HG02973 (cell line): ENCODE data around the gene TPP1.

Experiments
- ATAC-seq: cut with Tn5 transposase; IDR thresholded peaks from one replicate; pipeline ENCODE4 v1.9.1; 2021; ENCODE audit warnings: moderate library complexity; ENCODE audit not compliant: unreplicated experiment

Gene TPP1

GRCh38 chr11:6596239-6596877 lies 22.9 kb downstream of the TPP1 start:
- ATAC-seq: no peak

GRCh38 chr11:6594142-6594768 lies 25.0 kb downstream of the TPP1 start:
- ATAC-seq: no peak

- ATAC-seq: no peak
These were observed 31.2 kb downstream of the TPP1 start for GRCh38 chr11:6588018-6588417.

- ATAC-seq: no peak
These were observed 31.8 kb downstream of the TPP1 start for GRCh38 chr11:6587360-6587953.

- ATAC-seq: no peak
These were observed 32.5 kb downstream of the TPP1 start for GRCh38 chr11:6586434-6587359.

- no peak for ATAC-seq
These were observed 34.7 kb downstream of the TPP1 start for GRCh38 chr11:6584528-6584927.

- no peak for ATAC-seq
These were observed 35.6 kb downstream of the TPP1 start for GRCh38 chr11:6583584-6583983.

GRCh38 chr11:6579681-6580080 lies 39.5 kb downstream of the TPP1 start:
- no peak for ATAC-seq

GRCh38 chr11:6578134-6578533 lies 41.1 kb downstream of the TPP1 start:
- no peak for ATAC-seq

GRCh38 chr11:6576471-6577373 lies 42.5 kb downstream of the TPP1 start:
- no peak for ATAC-seq

GRCh38 chr11:6574816-6575715 lies 44.2 kb downstream of the TPP1 start:
- ATAC-seq: no peak

- ATAC-seq: no peak
These were observed 47.0 kb downstream of the TPP1 start for GRCh38 chr11:6572215-6572614.

GRCh38 chr11:6571434-6572008 lies 47.7 kb downstream of the TPP1 start:
- ATAC-seq: no peak

- no peak for ATAC-seq
These were observed 48.4 kb downstream of the TPP1 start for GRCh38 chr11:6570691-6571427.

GRCh38 chr11:6569706-6570105 lies 49.5 kb downstream of the TPP1 start:
- no peak for ATAC-seq

GRCh38 chr11:6568191-6568918 lies 50.9 kb downstream of the TPP1 start:
- no peak for ATAC-seq

GRCh38 chr11:6567371-6567745 lies 51.9 kb downstream of the TPP1 start:
- ATAC-seq: no peak
